ENCODE measurements around the gene ELK1. TPM values are rescaled to one million over a fixed set of nuclear protein-coding genes. Genes with fewer than 3 reads are reported as not detected.
A peak's percentile ranks its signal among the peaks of the same experiment; 100 is the strongest.

The ELK1 gene
- total RNA-seq, 2 donors from 2014 or later, result 24.5 to 49.5 TPM

GRCh38 chrX:47633689-47634590 lies 16.4 kb downstream of the ELK1 start:
- Mint-ChIP-seq H3K4me3 (no peak overlapping the region), H3K27ac (no peak overlapping the region), H3K27me3 (peaks cover 0 to 16% of the 10 kb centered on the region in 2 donors), H3K4me1 (ENCODE audit: low read depth in 2 of 2) (peaks cover 5 to 9% of the 10 kb centered on the region in 2 donors), H3K36me3 (no peaks in the 10 kb centered on the region), H3K9me3 (no peaks in the 10 kb centered on the region)
- no peak for ATAC-seq
- no peak for DNase-seq (ENCODE audit: low spot score)

- H3K4me1 Mint-ChIP-seq (ENCODE audit: low read depth in 2 of 2), result peaks cover 5 to 9% of the 10 kb centered on the region in 2 donors
- H3K9me3 Mint-ChIP-seq, result no peaks in the 10 kb centered on the region
- H3K4me3 Mint-ChIP-seq, result no peak overlapping the region
- H3K27me3 Mint-ChIP-seq, result peaks cover 0 to 26% of the 10 kb centered on the region in 2 donors
- no peak overlapping the region for H3K27ac Mint-ChIP-seq
- DNase-seq (ENCODE audit: low spot score), result no peak
- no peaks in the 10 kb centered on the region for H3K36me3 Mint-ChIP-seq
- ATAC-seq, result no peak
Observed at GRCh38 chrX:47632666-47633065, 17.7 kb downstream of the ELK1 start.

GRCh38 chrX:47631676-47632075 lies 18.7 kb downstream of the ELK1 start:
- H3K9me3 Mint-ChIP-seq, result no peaks in the 10 kb centered on the region
- H3K4me3 Mint-ChIP-seq, result no peak overlapping the region
- H3K27me3 Mint-ChIP-seq, result peaks cover 0 to 22% of the 10 kb centered on the region in 2 donors
- ATAC-seq (no peak), DNase-seq (ENCODE audit: low spot score) (no peak)
- no peaks in the 10 kb centered on the region for H3K36me3 Mint-ChIP-seq
- H3K27ac Mint-ChIP-seq, result no peak overlapping the region
- peaks cover 5 to 9% of the 10 kb centered on the region in 2 donors for H3K4me1 Mint-ChIP-seq (ENCODE audit: low read depth in 2 of 2)

- H3K27me3 Mint-ChIP-seq, result peaks cover 8 to 34% of the 10 kb centered on the region in 2 donors
- peaks cover 5 to 9% of the 10 kb centered on the region in 2 donors for H3K4me1 Mint-ChIP-seq (ENCODE audit: low read depth in 2 of 2)
- H3K9me3 Mint-ChIP-seq, result no peaks in the 10 kb centered on the region
- no peak for DNase-seq (ENCODE audit: low spot score)
- no peak within 1 kb of the TSS for H3K27ac Mint-ChIP-seq
- H3K4me3 Mint-ChIP-seq, result peak within 1 kb of the TSS; percentile 32
- no peaks in the 10 kb centered on the region for H3K36me3 Mint-ChIP-seq
- ATAC-seq, result no peak
Observed at GRCh38 chrX:47629419-47630200, 20.8 kb downstream of the ELK1 start, which contains the start of gene CFP. CFP (minus strand) TSS chrX:47629930; CDS start chrX:47629844, 86 bp downstream.

- DNase-seq (ENCODE audit: low spot score), result no peak
- no peak for ATAC-seq
- Mint-ChIP-seq H3K36me3 (no peaks in the 10 kb centered on the region), H3K4me3 (no peak overlapping the region), H3K9me3 (no peaks in the 10 kb centered on the region), H3K4me1 (ENCODE audit: low read depth in 2 of 2) (peaks cover 5 to 11% of the 10 kb centered on the region in 2 donors), H3K27ac (no peak overlapping the region), H3K27me3 (peaks cover 8 to 36% of the 10 kb centered on the region in 2 donors)
Observed at GRCh38 chrX:47628982-47629381, 21.4 kb downstream of the ELK1 start.

GRCh38 chrX:47625365-47625764 lies 25.0 kb downstream of the ELK1 start:
- Mint-ChIP-seq H3K4me1 (ENCODE audit: low read depth in 2 of 2) (peaks cover 5 to 13% of the 10 kb centered on the region in 2 donors), H3K36me3 (no peaks in the 10 kb centered on the region), H3K9me3 (no peaks in the 10 kb centered on the region), H3K27ac (no peak overlapping the region), H3K27me3 (peaks cover 28 to 45% of the 10 kb centered on the region in 2 donors), H3K4me3 (no peak overlapping the region)
- no peak for ATAC-seq
- no peak for DNase-seq (ENCODE audit: low spot score)

- no peak overlapping the region for H3K4me3 Mint-ChIP-seq
- H3K27me3 Mint-ChIP-seq, result peaks cover 31 to 36% of the 10 kb centered on the region in 2 donors
- DNase-seq (ENCODE audit: low spot score) (no peak), ATAC-seq (no peak)
- H3K36me3 Mint-ChIP-seq, result no peaks in the 10 kb centered on the region
- H3K9me3 Mint-ChIP-seq, result no peaks in the 10 kb centered on the region
- peaks cover 0 to 11% of the 10 kb centered on the region in 2 donors for H3K4me1 Mint-ChIP-seq (ENCODE audit: low read depth in 2 of 2)
- no peak overlapping the region for H3K27ac Mint-ChIP-seq
Observed at GRCh38 chrX:47623540-47624027, 26.8 kb downstream of the ELK1 start.

- Mint-ChIP-seq H3K9me3 (no peaks in the 10 kb centered on the region), H3K27ac (no peak overlapping the region), H3K27me3 (peaks cover 41 to 47% of the 10 kb centered on the region in 2 donors), H3K4me3 (no peak overlapping the region), H3K4me1 (ENCODE audit: low read depth in 2 of 2) (peaks cover 0 to 14% of the 10 kb centered on the region in 2 donors), H3K36me3 (no peaks in the 10 kb centered on the region)
- DNase-seq (ENCODE audit: low spot score) (no peak), ATAC-seq (no peak)
Observed at GRCh38 chrX:47621851-47622250, 28.5 kb downstream of the ELK1 start.

- peaks cover 0 to 14% of the 10 kb centered on the region in 2 donors for H3K4me1 Mint-ChIP-seq (ENCODE audit: low read depth in 2 of 2)
- no peaks in the 10 kb centered on the region for H3K9me3 Mint-ChIP-seq
- ATAC-seq (peak in 1 of 2 donors; percentile 11), DNase-seq (ENCODE audit: low spot score) (no peak)
- no peaks in the 10 kb centered on the region for H3K36me3 Mint-ChIP-seq
- H3K27me3 Mint-ChIP-seq, result peaks cover 41 to 56% of the 10 kb centered on the region in 2 donors
- H3K27ac Mint-ChIP-seq, result no peak overlapping the region
- H3K4me3 Mint-ChIP-seq, result no peak overlapping the region
Observed at GRCh38 chrX:47620303-47620685, 30.1 kb downstream of the ELK1 start.

GRCh38 chrX:47619486-47620302 lies 30.7 kb downstream of the ELK1 start, which contains the start of gene SYN1:
SYN1 (minus strand) TSS chrX:47619857; CDS start chrX:47619728, 129 bp downstream.
- DNase-seq (ENCODE audit: low spot score), result peak; percentile 85
- Mint-ChIP-seq H3K36me3 (no peaks in the 10 kb centered on the region), H3K27ac (peak within 1 kb of the TSS in 1 of 2 donors; percentile 40), H3K4me3 (peak within 1 kb of the TSS; percentile 57), H3K4me1 (ENCODE audit: low read depth in 2 of 2) (peaks cover 0 to 14% of the 10 kb centered on the region in 2 donors), H3K9me3 (no peaks in the 10 kb centered on the region), H3K27me3 (peaks cover 37 to 50% of the 10 kb centered on the region in 2 donors)
- peak; percentile 93 to 96 for ATAC-seq

GRCh38 chrX:47618923-47619485 lies 31.4 kb downstream of the ELK1 start:
- Mint-ChIP-seq H3K36me3 (no peaks in the 10 kb centered on the region), H3K4me1 (ENCODE audit: low read depth in 2 of 2) (peaks cover 0 to 12% of the 10 kb centered on the region in 2 donors), H3K27ac (peak overlapping the region in 1 of 2 donors; percentile 40), H3K9me3 (no peaks in the 10 kb centered on the region), H3K4me3 (peak overlapping the region; percentile 57), H3K27me3 (peaks cover 34 to 48% of the 10 kb centered on the region in 2 donors)
- ATAC-seq (no peak), DNase-seq (ENCODE audit: low spot score) (no peak)

- ATAC-seq (no peak), DNase-seq (ENCODE audit: low spot score) (no peak)
- H3K27me3 Mint-ChIP-seq, result peaks cover 28 to 29% of the 10 kb centered on the region in 2 donors
- H3K4me1 Mint-ChIP-seq (ENCODE audit: low read depth in 2 of 2), result peaks cover 0 to 5% of the 10 kb centered on the region in 2 donors
- no peak overlapping the region for H3K4me3 Mint-ChIP-seq
- H3K27ac Mint-ChIP-seq, result no peak overlapping the region
- H3K36me3 Mint-ChIP-seq, result no peaks in the 10 kb centered on the region
- no peaks in the 10 kb centered on the region for H3K9me3 Mint-ChIP-seq
Observed at GRCh38 chrX:47614618-47615017, 35.7 kb downstream of the ELK1 start.

Measured in natural killer cell treated with Interleukin-12 subunit alpha and Interleukin-12 subunit beta and Interleukin-15 and Interleukin-18, amount 100 ng/mL, for 72 hours (primary cell).